ENCODE data around the gene NYNRIN. TPM values are rescaled to one million over a fixed set of nuclear protein-coding genes. Genes with fewer than 3 reads are reported as not detected.

NYNRIN gene
- total and polyA plus RNA-seq, 10 of the 15 experiments (the other 5 are each of a cell fraction or from before 2014, with no cell fraction given), result under 0.01 to 0.15 (median 0.01) TPM; not detected in 5

- in situ Hi-C loops (cut with MboI) (loop anchor here (5.0 to 10.0 kb wide), 2 partner anchors 195 to 1133 kb away; partner anchors contain the start of genes BCL2L2, PPP1R3E and TINF2), intact Hi-C loops (cut with micrococcal nuclease; ENCODE audit: unreplicated experiment) (no loop called here)
- no peaks in the 10 kb centered on the region for H3K27me3 ChIP-seq (replicated peaks in 1 of 2; ENCODE audit: control insufficient read depth in 2 of 2, insufficient read depth in 2 of 2, low read length in 1 of 2)
- DNase-seq (ENCODE audit: low read depth, low spot score) (no peak), FAIRE-seq (no peak), ATAC-seq (no peak)
- H3K36me3 ChIP-seq (ENCODE audit: control insufficient read depth in 2 of 2, insufficient read depth in 2 of 2, low read length in 1 of 2), result peaks cover 9 to 30% of the 10 kb centered on the region in 2 experiments
- H3K9ac ChIP-seq (ENCODE audit: control insufficient read depth, insufficient read depth, low read length), result no peak overlapping the region
- ChIA-PET SMC1A (ENCODE audit: uncharacterized antibody, unreplicated experiment) (interaction anchor here (0.6 to 8.1 kb wide), 8 partner anchors 72 to 195 kb away, joined by 3 to 73 read pairs (median 6); partner anchors contain the start of genes ADCY4, RIPK3 and TINF2), RAD21 (ENCODE audit: unreplicated experiment) (interaction anchor here (1.1 to 4.2 kb wide), 5 partner anchors 72 to 137 kb away, joined by 3 to 31 read pairs (median 4); partner anchors contain the start of genes DHRS1 and NOP9), POLR2A (interaction anchor here (0.6 to 1.4 kb wide), 3 partner anchors 71 to 195 kb away, joined by 3 to 4 read pairs (median 4); no protein-coding TSS in a partner anchor), CTCF (interaction anchor here (1.1 to 11.4 kb wide), 10 partner anchors 8 to 196 kb away, joined by 3 to 220 read pairs (median 12); partner anchors contain the start of genes ADCY4, CIDEB, RIPK3 and TINF2)
- H2AFZ ChIP-seq (ENCODE audit: control insufficient read depth, low read depth, low read length), result no peak overlapping the region
- H3K27ac ChIP-seq (ENCODE audit: control insufficient read depth, insufficient read depth), result no peak overlapping the region
- H3K9me3 ChIP-seq (replicated peaks; ENCODE audit: control insufficient read depth, insufficient read depth, low read length), result no peaks in the 10 kb centered on the region
- H3K79me2 ChIP-seq (ENCODE audit: control insufficient read depth, insufficient read depth, low read length), result peaks cover 13% of the 10 kb centered on the region
- no peak overlapping the region for H3K4me3 ChIP-seq
- no peak overlapping the region for H3K4me2 ChIP-seq (ENCODE audit: control insufficient read depth, insufficient read depth)
- H3K4me1 ChIP-seq (ENCODE audit: control insufficient read depth, insufficient read depth, low read length), result peaks cover 14% of the 10 kb centered on the region
- WGBS (ENCODE audit: insufficient coverage, insufficient replicate concordance, low lambda C conversion rate, missing lambda C conversion rate), result 69% methylated on average over 2 of the region's 2 CpGs
- no TSS peak for BruUV-seq (replicated peaks)
- H4K20me1 ChIP-seq (ENCODE audit: control insufficient read depth, insufficient read depth), result no peaks in the 10 kb centered on the region
- TF ChIP-seq ATF3 (IDR thresholded peaks at IDR 0.05; ENCODE audit: borderline replicate concordance, extremely low read depth, low read depth, low read length) (no peak), ZBED1 (IDR thresholded peaks at IDR 0.05; ENCODE audit: borderline replicate concordance) (no peak), USF1 (IDR thresholded peaks at IDR 0.05; ENCODE audit: borderline replicate concordance, extremely low read length, insufficient read depth, low read depth, low read length) (no peak), RELB (IDR thresholded peaks at IDR 0.05; ENCODE audit: low read depth) (no peak), ZNF274 (IDR thresholded peaks at IDR 0.05; ENCODE audit: insufficient read depth, insufficient read length) (no peak), MTA3 (IDR thresholded peaks at IDR 0.05; ENCODE audit: borderline replicate concordance, low read length) (no peak), E2F4 (IDR thresholded peaks at IDR 0.05; ENCODE audit: low read depth, low read length) (no peak), CBFB (IDR thresholded peaks at IDR 0.05; ENCODE audit: low read depth) (no peak), CHD2 (IDR thresholded peaks at IDR 0.05; ENCODE audit: borderline replicate concordance, low read depth, low read length) (no peak), TCF7 (IDR thresholded peaks at IDR 0.05; ENCODE audit: borderline replicate concordance) (no peak), MXI1 (IDR thresholded peaks at IDR 0.05; ENCODE audit: low read depth, low read length) (no peak), RELA (IDR thresholded peaks at IDR 0.05; ENCODE audit: borderline replicate concordance, partially characterized antibody) (no peak), BCL3 (IDR thresholded peaks at IDR 0.05; ENCODE audit: borderline replicate concordance, insufficient read depth, low read depth, low read length, poor library complexity, severe bottlenecking) (no peak), NFYB (IDR thresholded peaks at IDR 0.05; ENCODE audit: insufficient read depth, low read depth, low read length) (no peak), CBX5 (IDR thresholded peaks at IDR 0.05; ENCODE audit: low read depth) (no peak), HDAC6 (IDR thresholded peaks at IDR 0.05; ENCODE audit: unreplicated experiment) (no peak), NR2C1 (IDR thresholded peaks at IDR 0.05) (no peak), SREBF1 (IDR thresholded peaks at IDR 0.05; ENCODE audit: low read length) (no peak)
Observed at GRCh38 chr14:24437736-24438067, 38.9 kb downstream of the NYNRIN start.
